ENCODE data around the gene PCID2. TPM values are rescaled to one million over a fixed set of nuclear protein-coding genes. Genes with fewer than 3 reads are reported as not detected.
"Not testable (repeated sequence)": the region's sequence is repeated elsewhere in the genome, so short reads cannot be mapped to it uniquely, and the experiment has no call there.

Gene PCID2
- total RNA-seq, 1 donor, result 48.5 TPM

DNA sequence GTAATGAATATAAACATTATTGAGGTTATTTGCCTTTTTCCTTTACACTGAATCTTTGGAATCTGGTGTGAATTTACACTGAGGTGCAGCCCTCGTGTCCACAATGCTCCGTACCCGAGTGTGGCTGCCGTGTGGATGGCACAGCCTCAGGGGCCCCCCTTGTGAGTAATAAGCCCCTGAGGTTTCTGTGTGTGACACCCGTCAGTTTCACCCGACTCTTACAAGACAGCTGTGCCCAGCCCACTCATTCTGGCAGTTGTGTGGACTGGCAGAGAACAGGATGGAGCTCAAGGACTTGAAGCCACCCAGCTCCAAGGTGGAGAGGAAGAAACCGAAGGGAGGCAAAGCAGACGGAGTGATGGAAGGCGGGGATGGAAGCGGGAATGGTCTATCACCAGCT lies 42.2 kb downstream of the PCID2 start:
- no peak overlapping the region for H3K27ac ChIP-seq (ENCODE audit: low read depth, low read length)
- H3K79me2 ChIP-seq (ENCODE audit: insufficient read depth, low read length), result no peaks in the 10 kb centered on the region
- peaks cover 15% of the 10 kb centered on the region for H3K36me3 ChIP-seq (ENCODE audit: insufficient read depth, low read length)
- peaks cover 13% of the 10 kb centered on the region for H3K27me3 ChIP-seq (ENCODE audit: insufficient read depth, low read length)
- H2AFZ ChIP-seq (ENCODE audit: low read length), result no peak overlapping the region
- TF ChIP-seq, protein P1, sequence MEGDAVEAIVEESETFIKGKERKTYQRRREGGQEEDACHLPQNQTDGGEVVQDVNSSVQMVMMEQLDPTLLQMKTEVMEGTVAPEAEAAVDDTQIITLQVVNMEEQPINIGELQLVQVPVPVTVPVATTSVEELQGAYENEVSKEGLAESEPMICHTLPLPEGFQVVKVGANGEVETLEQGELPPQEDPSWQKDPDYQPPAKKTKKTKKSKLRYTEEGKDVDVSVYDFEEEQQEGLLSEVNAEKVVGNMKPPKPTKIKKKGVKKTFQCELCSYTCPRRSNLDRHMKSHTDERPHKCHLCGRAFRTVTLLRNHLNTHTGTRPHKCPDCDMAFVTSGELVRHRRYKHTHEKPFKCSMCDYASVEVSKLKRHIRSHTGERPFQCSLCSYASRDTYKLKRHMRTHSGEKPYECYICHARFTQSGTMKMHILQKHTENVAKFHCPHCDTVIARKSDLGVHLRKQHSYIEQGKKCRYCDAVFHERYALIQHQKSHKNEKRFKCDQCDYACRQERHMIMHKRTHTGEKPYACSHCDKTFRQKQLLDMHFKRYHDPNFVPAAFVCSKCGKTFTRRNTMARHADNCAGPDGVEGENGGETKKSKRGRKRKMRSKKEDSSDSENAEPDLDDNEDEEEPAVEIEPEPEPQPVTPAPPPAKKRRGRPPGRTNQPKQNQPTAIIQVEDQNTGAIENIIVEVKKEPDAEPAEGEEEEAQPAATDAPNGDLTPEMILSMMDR (IDR thresholded peaks at IDR 0.05; ENCODE audit: extremely low read depth, low read depth, low read length), result no peak
- H3K4me2 ChIP-seq (ENCODE audit: insufficient read depth, low read length), result no peak overlapping the region
- no peak for DNase-seq (ENCODE audit: insufficient read length, low spot score, missing footprints)
- H3K9me3 ChIP-seq (ENCODE audit: low read depth, low read length), result no peaks in the 10 kb centered on the region
- no peak overlapping the region for H3K4me3 ChIP-seq (ENCODE audit: insufficient read depth, low read length)
- no peaks in the 10 kb centered on the region for H4K20me1 ChIP-seq (ENCODE audit: insufficient read depth, low read length)
- no peaks in the 10 kb centered on the region for H3K4me1 ChIP-seq (ENCODE audit: insufficient read depth, low read length)

DNA sequence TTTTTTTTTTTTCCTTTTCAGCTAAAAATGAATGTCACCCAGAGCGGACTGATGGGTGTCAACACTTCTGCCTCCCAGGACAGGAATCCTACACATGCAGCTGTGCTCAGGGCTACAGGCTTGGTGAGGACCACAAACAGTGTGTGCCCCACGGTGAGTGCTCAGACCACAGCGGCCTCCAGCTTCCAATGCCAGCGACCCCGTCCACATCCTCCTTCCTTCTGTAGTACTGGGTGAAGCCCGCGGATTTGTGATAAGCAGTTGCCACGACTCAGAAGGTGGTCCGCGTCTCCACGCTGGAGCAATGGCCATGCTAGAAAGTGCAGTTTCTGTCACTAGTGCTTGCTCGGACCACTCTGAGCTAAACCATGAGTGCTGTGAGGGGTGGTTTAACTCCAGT lies 44.0 kb downstream of the PCID2 start:
- DNase-seq (ENCODE audit: insufficient read length, low spot score, missing footprints), result peak; percentile 43
- Histone ChIP-seq H4K20me1 (ENCODE audit: insufficient read depth, low read length) (no peaks in the 10 kb centered on the region), H3K27ac (ENCODE audit: low read depth, low read length) (no peak overlapping the region), H3K79me2 (ENCODE audit: insufficient read depth, low read length) (no peaks in the 10 kb centered on the region), H3K27me3 (ENCODE audit: insufficient read depth, low read length) (peaks cover 17% of the 10 kb centered on the region), H3K4me3 (ENCODE audit: insufficient read depth, low read length) (no peak overlapping the region), H3K9me3 (ENCODE audit: low read depth, low read length) (no peaks in the 10 kb centered on the region), H3K4me1 (ENCODE audit: insufficient read depth, low read length) (no peaks in the 10 kb centered on the region), H3K36me3 (ENCODE audit: insufficient read depth, low read length) (peaks cover 8% of the 10 kb centered on the region), H2AFZ (ENCODE audit: low read length) (no peak overlapping the region), H3K4me2 (ENCODE audit: insufficient read depth, low read length) (no peak overlapping the region)
- TF ChIP-seq, protein P1 (IDR thresholded peaks at IDR 0.05; ENCODE audit: extremely low read depth, low read depth, low read length), result no peak

DNA sequence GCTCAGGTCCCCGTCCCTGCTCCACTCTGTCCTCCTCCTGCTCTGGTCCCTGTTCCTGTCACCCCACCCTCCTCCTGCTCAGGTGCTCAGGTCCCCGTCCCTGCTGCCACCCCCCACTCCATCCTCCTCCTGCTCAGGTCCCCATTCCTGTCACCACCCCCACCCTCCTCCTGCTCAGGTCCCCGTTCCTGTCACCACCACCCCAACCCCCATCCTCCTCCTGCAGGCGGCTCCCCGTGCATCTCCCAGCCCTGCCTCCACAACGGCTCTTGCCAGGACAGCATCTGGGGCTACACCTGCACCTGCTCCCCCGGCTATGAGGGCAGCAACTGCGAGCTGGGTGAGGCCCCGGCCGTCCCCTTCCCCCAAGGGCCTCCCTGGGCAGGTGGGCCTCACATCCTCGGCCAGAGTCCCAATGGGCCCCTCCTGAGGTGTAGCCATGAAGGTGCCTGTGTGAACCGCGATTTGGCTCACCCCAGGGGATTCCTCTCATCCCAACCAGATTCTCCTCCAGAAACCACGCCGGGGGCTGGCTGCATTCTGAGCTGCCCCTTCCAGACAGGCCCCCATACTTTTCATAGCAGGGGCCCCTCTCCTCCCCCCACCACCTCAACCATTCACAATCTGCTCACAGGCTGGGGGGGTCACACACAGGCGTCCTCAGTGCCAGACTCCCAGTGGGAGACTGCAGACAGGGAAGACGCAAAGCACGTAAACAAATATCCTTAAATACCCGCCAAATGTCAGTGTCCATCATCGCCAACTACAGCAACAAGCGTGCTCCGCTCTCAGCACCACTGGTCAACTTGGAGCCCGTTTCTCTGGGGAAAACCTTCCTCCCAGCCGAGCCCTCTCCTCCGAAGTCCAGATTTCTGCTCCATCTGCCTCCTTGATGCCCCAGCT lies 45.4 kb downstream of the PCID2 start:
- Histone ChIP-seq H3K27ac (ENCODE audit: low read depth, low read length) (no peak overlapping the region), H3K4me2 (ENCODE audit: insufficient read depth, low read length) (no peak overlapping the region), H3K9me3 (ENCODE audit: low read depth, low read length) (no peaks in the 10 kb centered on the region), H3K27me3 (ENCODE audit: insufficient read depth, low read length) (peaks cover 17% of the 10 kb centered on the region), H2AFZ (ENCODE audit: low read length) (no peak overlapping the region), H3K79me2 (ENCODE audit: insufficient read depth, low read length) (no peaks in the 10 kb centered on the region), H3K4me3 (ENCODE audit: insufficient read depth, low read length) (no peak overlapping the region), H4K20me1 (ENCODE audit: insufficient read depth, low read length) (no peaks in the 10 kb centered on the region), H3K36me3 (ENCODE audit: insufficient read depth, low read length) (no peaks in the 10 kb centered on the region), H3K4me1 (ENCODE audit: insufficient read depth, low read length) (no peaks in the 10 kb centered on the region)
- TF ChIP-seq, protein P1 (IDR thresholded peaks at IDR 0.05; ENCODE audit: extremely low read depth, low read depth, low read length), result no peak
- DNase-seq (ENCODE audit: insufficient read length, low spot score, missing footprints), result peak; percentile 58

DNA sequence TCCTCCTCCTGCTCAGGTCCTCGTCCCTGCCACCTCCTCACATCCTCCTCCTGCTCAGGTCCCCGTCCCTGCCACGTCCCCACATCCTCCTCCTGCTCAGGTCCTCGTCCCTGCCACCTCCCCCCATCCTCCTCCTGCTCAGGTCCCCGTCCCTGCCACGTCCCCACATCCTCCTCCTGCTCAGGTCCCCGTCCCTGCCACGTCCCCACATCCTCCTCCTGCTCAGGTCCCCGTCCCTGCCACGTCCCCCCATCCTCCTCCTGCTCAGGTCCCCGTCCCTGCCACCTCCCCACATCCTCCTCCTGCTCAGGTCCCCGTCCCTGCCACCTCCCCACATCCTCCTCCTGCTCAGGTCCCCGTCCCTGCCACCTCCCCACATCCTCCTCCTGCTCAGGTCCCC lies 46.5 kb downstream of the PCID2 start:
- not testable (repeated sequence) for H3K4me1 ChIP-seq (ENCODE audit: insufficient read depth, low read length); H3K4me2 ChIP-seq (ENCODE audit: insufficient read depth, low read length); H3K4me3 ChIP-seq (ENCODE audit: insufficient read depth, low read length); H3K27ac ChIP-seq (ENCODE audit: low read depth, low read length); H3K79me2 ChIP-seq (ENCODE audit: insufficient read depth, low read length); H3K36me3 ChIP-seq (ENCODE audit: insufficient read depth, low read length); DNase-seq (ENCODE audit: insufficient read length, low spot score, missing footprints); H3K9me3 ChIP-seq (ENCODE audit: low read depth, low read length); H4K20me1 ChIP-seq (ENCODE audit: insufficient read depth, low read length); H2AFZ ChIP-seq (ENCODE audit: low read length)
- H3K27me3 ChIP-seq (ENCODE audit: insufficient read depth, low read length), result peaks cover 17% of the 10 kb centered on the region
